Measurements from ENCODE around the gene TSPAN15.
A peak's percentile ranks its signal among the peaks of the same experiment; 100 is the strongest.

TSPAN15 gene

DNA sequence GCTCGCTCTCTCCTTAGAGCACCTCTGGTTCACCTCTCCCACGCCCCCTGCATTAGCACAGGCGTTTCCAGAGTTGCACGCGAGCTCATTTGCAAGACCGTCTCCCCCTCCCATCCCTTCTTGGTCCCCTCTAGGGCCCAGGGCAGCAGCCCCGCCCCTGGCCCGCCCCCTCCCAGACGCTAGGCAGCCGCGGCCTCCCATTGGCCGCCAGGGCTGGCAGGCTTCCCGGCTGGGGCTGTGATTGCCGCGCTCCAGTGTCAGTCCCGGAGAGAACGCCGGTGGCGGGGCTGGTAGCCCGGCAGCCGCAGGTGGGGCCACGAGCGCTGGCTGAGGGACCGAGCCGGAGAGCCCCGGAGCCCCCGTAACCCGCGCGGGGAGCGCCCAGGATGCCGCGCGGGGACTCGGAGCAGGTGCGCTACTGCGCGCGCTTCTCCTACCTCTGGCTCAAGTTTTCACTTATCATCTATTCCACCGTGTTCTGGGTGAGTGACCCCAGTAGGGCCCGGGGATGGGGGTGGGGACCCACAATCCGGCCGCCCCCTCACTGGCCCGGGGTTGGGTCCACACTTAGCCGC, at the start of gene TSPAN15 (continued):
- TF ChIP-seq KLF1 (tag by site-specific recombination; IDR thresholded peaks at IDR 0.05) (peak; percentile 74), ZFHX2 (tag by site-specific recombination; conservative IDR thresholded peaks at IDR 0.05) (peak; percentile 55; the same call in 1 of the 2 replicates), SP7 (tag by site-specific recombination; IDR thresholded peaks at IDR 0.05) (peak; percentile 5; the same call in 1 of the 2 replicates), ZNF560 (tag by site-specific recombination; IDR thresholded peaks at IDR 0.05; ENCODE audit: borderline replicate concordance) (no peak), ZNF174 (tag by site-specific recombination; IDR thresholded peaks at IDR 0.05) (no peak), ZNF394 (tag by site-specific recombination; IDR thresholded peaks at IDR 0.05; ENCODE audit: borderline replicate concordance) (no peak), ZNF302 (tag by site-specific recombination; IDR thresholded peaks at IDR 0.05; ENCODE audit: low read depth) (no peak), SP3 (tag by site-specific recombination; IDR thresholded peaks at IDR 0.05) (peak; percentile 91), ZNF223 (tag by site-specific recombination; IDR thresholded peaks at IDR 0.05) (no peak), SCRT2 (tag by site-specific recombination; IDR thresholded peaks at IDR 0.05) (peak; percentile 83), KLF9 (tag by site-specific recombination; IDR thresholded peaks at IDR 0.05; ENCODE audit: low read depth) (peak; percentile 83), ZNF558 (tag by site-specific recombination; IDR thresholded peaks at IDR 0.05) (no peak), ZNF175 (tag by site-specific recombination; IDR thresholded peaks at IDR 0.05) (no peak), OSR2 (tag by site-specific recombination; IDR thresholded peaks at IDR 0.05) (peak; percentile 31; the same call in 1 of the 2 replicates), ZNF155 (tag by site-specific recombination; IDR thresholded peaks at IDR 0.05) (no peak), ZBTB48 (tag by site-specific recombination; IDR thresholded peaks at IDR 0.05) (peak; percentile 55), ZNF585B (tag by site-specific recombination; IDR thresholded peaks at IDR 0.05) (no peak), ZNF157 (tag by site-specific recombination; IDR thresholded peaks at IDR 0.05) (no peak), ZNF221 (tag by site-specific recombination; IDR thresholded peaks at IDR 0.05; ENCODE audit: borderline replicate concordance) (no peak), GLIS2 (tag by site-specific recombination; IDR thresholded peaks at IDR 0.05) (peak; percentile 87), ZXDB (tag by site-specific recombination; IDR thresholded peaks at IDR 0.05) (peak; percentile 68), ZBTB8A (tag by site-specific recombination; IDR thresholded peaks at IDR 0.05) (peak; percentile 65; the same call in 1 of the 2 replicates), ZBTB20 (tag by site-specific recombination; IDR thresholded peaks at IDR 0.05) (peak; percentile 66; the same call in 1 of the 2 replicates), PATZ1 (tag by site-specific recombination; IDR thresholded peaks at IDR 0.05) (peak; percentile 90), ZFP69B (tag by site-specific recombination; IDR thresholded peaks at IDR 0.05) (peak; percentile 95), ZNF211 (tag by site-specific recombination; IDR thresholded peaks at IDR 0.05; ENCODE audit: low read depth) (no peak), ZNF629 (tag by site-specific recombination; IDR thresholded peaks at IDR 0.05) (no peak), ZNF677 (tag by site-specific recombination; IDR thresholded peaks at IDR 0.05) (no peak)
- TF ChIP-seq, protein P1, sequence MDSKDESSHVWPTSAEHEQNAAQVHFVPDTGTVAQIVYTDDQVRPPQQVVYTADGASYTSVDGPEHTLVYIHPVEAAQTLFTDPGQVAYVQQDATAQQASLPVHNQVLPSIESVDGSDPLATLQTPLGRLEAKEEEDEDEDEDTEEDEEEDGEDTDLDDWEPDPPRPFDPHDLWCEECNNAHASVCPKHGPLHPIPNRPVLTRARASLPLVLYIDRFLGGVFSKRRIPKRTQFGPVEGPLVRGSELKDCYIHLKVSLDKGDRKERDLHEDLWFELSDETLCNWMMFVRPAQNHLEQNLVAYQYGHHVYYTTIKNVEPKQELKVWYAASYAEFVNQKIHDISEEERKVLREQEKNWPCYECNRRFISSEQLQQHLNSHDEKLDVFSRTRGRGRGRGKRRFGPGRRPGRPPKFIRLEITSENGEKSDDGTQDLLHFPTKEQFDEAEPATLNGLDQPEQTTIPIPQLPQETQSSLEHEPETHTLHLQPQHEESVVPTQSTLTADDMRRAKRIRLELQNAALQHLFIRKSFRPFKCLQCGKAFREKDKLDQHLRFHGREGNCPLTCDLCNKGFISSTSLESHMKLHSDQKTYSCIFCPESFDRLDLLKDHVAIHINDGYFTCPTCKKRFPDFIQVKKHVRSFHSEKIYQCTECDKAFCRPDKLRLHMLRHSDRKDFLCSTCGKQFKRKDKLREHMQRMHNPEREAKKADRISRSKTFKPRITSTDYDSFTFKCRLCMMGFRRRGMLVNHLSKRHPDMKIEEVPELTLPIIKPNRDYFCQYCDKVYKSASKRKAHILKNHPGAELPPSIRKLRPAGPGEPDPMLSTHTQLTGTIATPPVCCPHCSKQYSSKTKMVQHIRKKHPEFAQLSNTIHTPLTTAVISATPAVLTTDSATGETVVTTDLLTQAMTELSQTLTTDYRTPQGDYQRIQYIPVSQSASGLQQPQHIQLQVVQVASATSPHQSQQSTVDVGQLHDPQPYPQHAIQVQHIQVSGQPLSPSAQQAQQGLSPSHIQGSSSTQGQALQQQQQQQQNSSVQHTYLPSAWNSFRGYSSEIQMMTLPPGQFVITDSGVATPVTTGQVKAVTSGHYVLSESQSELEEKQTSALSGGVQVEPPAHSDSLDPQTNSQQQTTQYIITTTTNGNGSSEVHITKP (tag by site-specific recombination; IDR thresholded peaks at IDR 0.05) = peak; percentile 94
- TF ChIP-seq, protein P2, sequence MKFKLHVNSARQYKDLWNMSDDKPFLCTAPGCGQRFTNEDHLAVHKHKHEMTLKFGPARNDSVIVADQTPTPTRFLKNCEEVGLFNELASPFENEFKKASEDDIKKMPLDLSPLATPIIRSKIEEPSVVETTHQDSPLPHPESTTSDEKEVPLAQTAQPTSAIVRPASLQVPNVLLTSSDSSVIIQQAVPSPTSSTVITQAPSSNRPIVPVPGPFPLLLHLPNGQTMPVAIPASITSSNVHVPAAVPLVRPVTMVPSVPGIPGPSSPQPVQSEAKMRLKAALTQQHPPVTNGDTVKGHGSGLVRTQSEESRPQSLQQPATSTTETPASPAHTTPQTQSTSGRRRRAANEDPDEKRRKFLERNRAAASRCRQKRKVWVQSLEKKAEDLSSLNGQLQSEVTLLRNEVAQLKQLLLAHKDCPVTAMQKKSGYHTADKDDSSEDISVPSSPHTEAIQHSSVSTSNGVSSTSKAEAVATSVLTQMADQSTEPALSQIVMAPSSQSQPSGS (tag by site-specific recombination; IDR thresholded peaks at IDR 0.05; ENCODE audit: low read depth) = no peak
- TF ChIP-seq, protein P3, sequence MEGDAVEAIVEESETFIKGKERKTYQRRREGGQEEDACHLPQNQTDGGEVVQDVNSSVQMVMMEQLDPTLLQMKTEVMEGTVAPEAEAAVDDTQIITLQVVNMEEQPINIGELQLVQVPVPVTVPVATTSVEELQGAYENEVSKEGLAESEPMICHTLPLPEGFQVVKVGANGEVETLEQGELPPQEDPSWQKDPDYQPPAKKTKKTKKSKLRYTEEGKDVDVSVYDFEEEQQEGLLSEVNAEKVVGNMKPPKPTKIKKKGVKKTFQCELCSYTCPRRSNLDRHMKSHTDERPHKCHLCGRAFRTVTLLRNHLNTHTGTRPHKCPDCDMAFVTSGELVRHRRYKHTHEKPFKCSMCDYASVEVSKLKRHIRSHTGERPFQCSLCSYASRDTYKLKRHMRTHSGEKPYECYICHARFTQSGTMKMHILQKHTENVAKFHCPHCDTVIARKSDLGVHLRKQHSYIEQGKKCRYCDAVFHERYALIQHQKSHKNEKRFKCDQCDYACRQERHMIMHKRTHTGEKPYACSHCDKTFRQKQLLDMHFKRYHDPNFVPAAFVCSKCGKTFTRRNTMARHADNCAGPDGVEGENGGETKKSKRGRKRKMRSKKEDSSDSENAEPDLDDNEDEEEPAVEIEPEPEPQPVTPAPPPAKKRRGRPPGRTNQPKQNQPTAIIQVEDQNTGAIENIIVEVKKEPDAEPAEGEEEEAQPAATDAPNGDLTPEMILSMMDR (tag by site-specific recombination; IDR thresholded peaks at IDR 0.05) = 0 out of 2 replicates have a peak, but pooled peaks have one; percentile 32
- TF ChIP-seq, protein P4, sequence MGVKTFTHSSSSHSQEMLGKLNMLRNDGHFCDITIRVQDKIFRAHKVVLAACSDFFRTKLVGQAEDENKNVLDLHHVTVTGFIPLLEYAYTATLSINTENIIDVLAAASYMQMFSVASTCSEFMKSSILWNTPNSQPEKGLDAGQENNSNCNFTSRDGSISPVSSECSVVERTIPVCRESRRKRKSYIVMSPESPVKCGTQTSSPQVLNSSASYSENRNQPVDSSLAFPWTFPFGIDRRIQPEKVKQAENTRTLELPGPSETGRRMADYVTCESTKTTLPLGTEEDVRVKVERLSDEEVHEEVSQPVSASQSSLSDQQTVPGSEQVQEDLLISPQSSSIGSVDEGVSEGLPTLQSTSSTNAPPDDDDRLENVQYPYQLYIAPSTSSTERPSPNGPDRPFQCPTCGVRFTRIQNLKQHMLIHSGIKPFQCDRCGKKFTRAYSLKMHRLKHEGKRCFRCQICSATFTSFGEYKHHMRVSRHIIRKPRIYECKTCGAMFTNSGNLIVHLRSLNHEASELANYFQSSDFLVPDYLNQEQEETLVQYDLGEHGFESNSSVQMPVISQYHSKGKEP (tag by site-specific recombination; IDR thresholded peaks at IDR 0.05) = no peak
